Osteoblast (primary cell): Measurements from ENCODE around the gene SLC6A20. TPM values are rescaled to one million over a fixed set of nuclear protein-coding genes. Genes with fewer than 3 reads are reported as not detected.
A peak's percentile ranks its signal among the peaks of the same experiment; 100 is the strongest.

Source experiments
- DNase-seq: peaks from one replicate; pipeline ENCODE4 v3.0.0; 2011; ENCODE audit warnings: low spot score, mixed read lengths; ENCODE audit not compliant: insufficient read length; ENCODE audit errors: missing footprints
- H2AFZ ChIP-seq: 2 replicates; pipeline ENCODE4 v1.6.0; 2011; ENCODE audit warnings: mild to moderate bottlenecking, low read length
- H3K27ac ChIP-seq: 2 replicates; pipeline ENCODE4 v1.5.1; 2011; ENCODE audit warnings: mild to moderate bottlenecking, low read depth, low read length, moderate library complexity
- H3K27me3 ChIP-seq: 2 replicates; pipeline ENCODE4 v1.6.0; 2012; ENCODE audit warnings: mild to moderate bottlenecking, control low read depth, inconsistent platforms, low read length, moderate library complexity; ENCODE audit not compliant: insufficient read depth
- H3K36me3 ChIP-seq: 2 replicates; pipeline ENCODE4 v1.5.1; 2011; ENCODE audit warnings: mild to moderate bottlenecking, low read length, control low read depth, moderate library complexity; ENCODE audit not compliant: insufficient read depth
- H3K4me1 ChIP-seq: 2 replicates; pipeline ENCODE4 v1.5.1; 2011; ENCODE audit warnings: mild to moderate bottlenecking, low read length, control low read depth, moderate library complexity; ENCODE audit not compliant: insufficient read depth
- H3K4me2 ChIP-seq: 2 replicates; pipeline ENCODE4 v1.6.0; 2011; ENCODE audit warnings: mild to moderate bottlenecking, low read length; ENCODE audit not compliant: insufficient read depth
- H3K4me3 ChIP-seq: fragments of 200-600 bp; sonication (generic); 3 replicates; pipeline ENCODE4 v1.5.1; 2012; ENCODE audit warnings: mild to moderate bottlenecking, low read length, inconsistent platforms; ENCODE audit not compliant: insufficient read depth
- H3K79me2 ChIP-seq: 2 replicates; pipeline ENCODE4 v1.6.0; 2012; ENCODE audit warnings: mild to moderate bottlenecking, low read length, control low read depth, inconsistent platforms; ENCODE audit not compliant: insufficient read depth
- H3K9me3 ChIP-seq: 2 replicates; pipeline ENCODE4 v1.5.1; 2011; ENCODE audit warnings: low read depth, low read length, control low read depth
- H4K20me1 ChIP-seq: 2 replicates; pipeline ENCODE4 v1.6.0; 2012; ENCODE audit warnings: mild to moderate bottlenecking, low read length, control low read depth; ENCODE audit not compliant: insufficient read depth
- CTCF ChIP-seq: IDR thresholded peaks from 2 replicates; pipeline ENCODE4 v1.5.1; 2011; ENCODE audit warnings: mild to moderate bottlenecking, low read depth, low read length, moderate library complexity; ENCODE audit errors: extremely low read depth
- total RNA-seq: library from RNA; depleted of rRNA; stranded (reverse); fragments of >200 nt; gene quantifications from 2 replicates; pipeline ENCODE4 v1.2.3, GENCODE V29; 2012

SLC6A20 gene
- total RNA-seq, 1 donor, result not detected

- DNase-seq, result peak; percentile 50
- TF ChIP-seq CTCF, result no peak
- H4K20me1 ChIP-seq, result no peaks in the 10 kb centered on the region
- no peak overlapping the region for H2AFZ ChIP-seq
- no peaks in the 10 kb centered on the region for H3K9me3 ChIP-seq
- no peak overlapping the region for H3K27ac ChIP-seq
- H3K4me3 ChIP-seq, result no peak overlapping the region
- H3K27me3 ChIP-seq, result peaks cover 30% of the 10 kb centered on the region
- H3K36me3 ChIP-seq, result no peaks in the 10 kb centered on the region
- H3K4me2 ChIP-seq, result no peak overlapping the region
- no peaks in the 10 kb centered on the region for H3K4me1 ChIP-seq
- no peaks in the 10 kb centered on the region for H3K79me2 ChIP-seq
Observed at GRCh38 chr3:45765266-45765851, 31.0 kb downstream of the SLC6A20 start.

- no peaks in the 10 kb centered on the region for H3K4me1 ChIP-seq
- no peaks in the 10 kb centered on the region for H4K20me1 ChIP-seq
- H3K27me3 ChIP-seq, result peaks cover 24% of the 10 kb centered on the region
- DNase-seq, result no peak
- no peak for TF ChIP-seq CTCF
- H3K27ac ChIP-seq, result no peak overlapping the region
- H3K79me2 ChIP-seq, result no peaks in the 10 kb centered on the region
- H3K4me2 ChIP-seq, result no peak overlapping the region
- H3K4me3 ChIP-seq, result no peak overlapping the region
- no peaks in the 10 kb centered on the region for H3K9me3 ChIP-seq
- H3K36me3 ChIP-seq, result no peaks in the 10 kb centered on the region
- H2AFZ ChIP-seq, result no peak overlapping the region
Observed at GRCh38 chr3:45763303-45763675, 33.0 kb downstream of the SLC6A20 start.

- no peaks in the 10 kb centered on the region for H4K20me1 ChIP-seq
- TF ChIP-seq CTCF, result no peak
- H3K79me2 ChIP-seq, result no peaks in the 10 kb centered on the region
Observed at GRCh38 chr3:45762647-45763302, 33.6 kb downstream of the SLC6A20 start.

GRCh38 chr3:45761831-45762230 lies 34.5 kb downstream of the SLC6A20 start:
- Histone ChIP-seq H3K27me3 (peaks cover 23% of the 10 kb centered on the region), H3K4me3 (no peak overlapping the region), H2AFZ (no peak overlapping the region), H4K20me1 (no peaks in the 10 kb centered on the region), H3K4me1 (no peaks in the 10 kb centered on the region), H3K36me3 (no peaks in the 10 kb centered on the region), H3K79me2 (no peaks in the 10 kb centered on the region), H3K4me2 (no peak overlapping the region), H3K9me3 (no peaks in the 10 kb centered on the region), H3K27ac (no peak overlapping the region)
- no peak for DNase-seq
- no peak for TF ChIP-seq CTCF

More at GRCh38 chr3:45762647-45763302, 33.6 kb downstream of the SLC6A20 start:
- no peaks in the 10 kb centered on the region for H3K4me1 ChIP-seq
- H3K27ac ChIP-seq, result no peak overlapping the region
- peaks cover 23% of the 10 kb centered on the region for H3K27me3 ChIP-seq
- no peak overlapping the region for H3K4me2 ChIP-seq
- H2AFZ ChIP-seq, result no peak overlapping the region
- no peaks in the 10 kb centered on the region for H3K9me3 ChIP-seq
- DNase-seq, result no peak
- no peak overlapping the region for H3K4me3 ChIP-seq
- no peaks in the 10 kb centered on the region for H3K36me3 ChIP-seq
